ENCODE data around the gene CTBP2.
A peak's percentile ranks its signal among the peaks of the same experiment; 100 is the strongest.
"Not testable (repeated sequence)": the region's sequence is repeated elsewhere in the genome, so short reads cannot be mapped to it uniquely, and the experiment has no call there.

The CTBP2 gene

GRCh38 chr10:125186431-125187170, 26.2 kb upstream of the CTBP2 start:
- DNase-seq (ENCODE audit: low spot score): no peak

- DNase-seq (ENCODE audit: low spot score): not testable (repeated sequence)
These were observed 18.7 kb upstream of the CTBP2 start for GRCh38 chr10:125179107-125179506.

GRCh38 chr10:125177641-125178640, 17.6 kb upstream of the CTBP2 start:
- DNase-seq (ENCODE audit: low spot score): no peak

GRCh38 chr10:125175807-125176206, 15.4 kb upstream of the CTBP2 start:
- no peak for DNase-seq (ENCODE audit: low spot score)

GRCh38 chr10:125174360-125174759, 14.0 kb upstream of the CTBP2 start:
- no peak for DNase-seq (ENCODE audit: low spot score)

GRCh38 chr10:125172694-125173093, 12.3 kb upstream of the CTBP2 start:
- DNase-seq (ENCODE audit: low spot score): no peak

GRCh38 chr10:125171402-125172306, 11.3 kb upstream of the CTBP2 start:
- no peak for DNase-seq (ENCODE audit: low spot score)

GRCh38 chr10:125169915-125170314, 9.6 kb upstream of the CTBP2 start:
- DNase-seq (ENCODE audit: low spot score): no peak

- no peak for DNase-seq (ENCODE audit: low spot score)
These were observed 8.9 kb upstream of the CTBP2 start for GRCh38 chr10:125169279-125169678.

GRCh38 chr10:125166658-125167057, 6.3 kb upstream of the CTBP2 start:
- no peak for DNase-seq (ENCODE audit: low spot score)

- no peak for DNase-seq (ENCODE audit: low spot score)
These were observed 5.5 kb upstream of the CTBP2 start for GRCh38 chr10:125165584-125166573.

GRCh38 chr10:125164421-125164820, 4.1 kb upstream of the CTBP2 start:
- no peak for DNase-seq (ENCODE audit: low spot score)

GRCh38 chr10:125163803-125164202, 3.4 kb upstream of the CTBP2 start:
- DNase-seq (ENCODE audit: low spot score): no peak

- not testable (repeated sequence) for DNase-seq (ENCODE audit: low spot score)
These were observed 2.9 kb upstream of the CTBP2 start for GRCh38 chr10:125163312-125163711.

- DNase-seq (ENCODE audit: low spot score): no peak
These were observed 2.0 kb upstream of the CTBP2 start for GRCh38 chr10:125162120-125162931.

- no peak for DNase-seq (ENCODE audit: low spot score)
These were observed 1.4 kb upstream of the CTBP2 start for GRCh38 chr10:125161707-125162119.

GRCh38 chr10:125160856-125161706, 718 bp upstream of the CTBP2 start:
- DNase-seq (ENCODE audit: low spot score): peak; percentile 84

- DNase-seq (ENCODE audit: low spot score): no peak
These were observed 854 bp downstream of the CTBP2 start for GRCh38 chr10:125159486-125159931.
